ENCODE results near the gene REG3A.

Gene REG3A

GRCh38 chr2:79180092-79180491 is 20.5 kb upstream of the REG3A start:
- no peaks in the 10 kb centered on the region for H3K36me3 ChIP-seq (ENCODE audit: control insufficient read depth, insufficient read depth, low read length)
- no peak overlapping the region for H3K4me3 ChIP-seq (replicated peaks; ENCODE audit: low read depth, low read length)
- no peak for DNase-seq (ENCODE audit: extremely low read depth, insufficient read length)
- no peaks in the 10 kb centered on the region for H3K27me3 ChIP-seq (replicated peaks; ENCODE audit: control insufficient read depth, insufficient read depth, low read length)
- TF ChIP-seq, protein P1, sequence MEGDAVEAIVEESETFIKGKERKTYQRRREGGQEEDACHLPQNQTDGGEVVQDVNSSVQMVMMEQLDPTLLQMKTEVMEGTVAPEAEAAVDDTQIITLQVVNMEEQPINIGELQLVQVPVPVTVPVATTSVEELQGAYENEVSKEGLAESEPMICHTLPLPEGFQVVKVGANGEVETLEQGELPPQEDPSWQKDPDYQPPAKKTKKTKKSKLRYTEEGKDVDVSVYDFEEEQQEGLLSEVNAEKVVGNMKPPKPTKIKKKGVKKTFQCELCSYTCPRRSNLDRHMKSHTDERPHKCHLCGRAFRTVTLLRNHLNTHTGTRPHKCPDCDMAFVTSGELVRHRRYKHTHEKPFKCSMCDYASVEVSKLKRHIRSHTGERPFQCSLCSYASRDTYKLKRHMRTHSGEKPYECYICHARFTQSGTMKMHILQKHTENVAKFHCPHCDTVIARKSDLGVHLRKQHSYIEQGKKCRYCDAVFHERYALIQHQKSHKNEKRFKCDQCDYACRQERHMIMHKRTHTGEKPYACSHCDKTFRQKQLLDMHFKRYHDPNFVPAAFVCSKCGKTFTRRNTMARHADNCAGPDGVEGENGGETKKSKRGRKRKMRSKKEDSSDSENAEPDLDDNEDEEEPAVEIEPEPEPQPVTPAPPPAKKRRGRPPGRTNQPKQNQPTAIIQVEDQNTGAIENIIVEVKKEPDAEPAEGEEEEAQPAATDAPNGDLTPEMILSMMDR (IDR thresholded peaks at IDR 0.05; ENCODE audit: insufficient read depth, low read length, poor library complexity, severe bottlenecking) = no peak

DNA sequence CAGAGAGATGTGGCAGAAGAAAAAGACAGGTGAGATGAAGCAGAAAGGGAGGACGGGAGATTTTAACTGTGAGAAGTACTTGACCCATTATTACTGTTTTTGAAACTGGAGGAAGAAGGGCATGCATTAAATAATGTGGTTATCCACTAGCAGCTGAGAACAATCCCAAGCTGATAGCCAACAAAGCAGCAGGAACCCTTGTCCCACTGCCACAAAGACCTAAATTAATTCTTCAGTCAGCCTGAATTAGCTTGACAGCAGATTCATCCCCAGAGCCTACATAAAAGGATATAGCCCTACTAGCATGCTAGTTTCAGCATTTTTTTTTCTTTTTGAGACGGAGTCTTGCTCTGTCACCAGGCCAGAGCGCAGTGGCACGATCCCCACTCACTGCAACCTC is 19.5 kb upstream of the REG3A start:
- TF ChIP-seq, protein P1 (IDR thresholded peaks at IDR 0.05; ENCODE audit: insufficient read depth, low read length, poor library complexity, severe bottlenecking) = no peak
- no peak for DNase-seq (ENCODE audit: extremely low read depth, insufficient read length)
- no peak overlapping the region for H3K4me3 ChIP-seq (replicated peaks; ENCODE audit: low read depth, low read length)
- H3K27me3 ChIP-seq (replicated peaks; ENCODE audit: control insufficient read depth, insufficient read depth, low read length) = no peaks in the 10 kb centered on the region
- H3K36me3 ChIP-seq (ENCODE audit: control insufficient read depth, insufficient read depth, low read length) = no peaks in the 10 kb centered on the region

- TF ChIP-seq, protein P1 (IDR thresholded peaks at IDR 0.05; ENCODE audit: insufficient read depth, low read length, poor library complexity, severe bottlenecking) = no peak
- DNase-seq (ENCODE audit: extremely low read depth, insufficient read length) = no peak
Observed at GRCh38 chr2:79178076-79178674, 18.6 kb upstream of the REG3A start.

GRCh38 chr2:79171348-79171958 is 11.9 kb upstream of the REG3A start:
- TF ChIP-seq, protein P1 (IDR thresholded peaks at IDR 0.05; ENCODE audit: insufficient read depth, low read length, poor library complexity, severe bottlenecking) = no peak
- no peak for DNase-seq (ENCODE audit: extremely low read depth, insufficient read length)
- Histone ChIP-seq H3K27me3 (replicated peaks; ENCODE audit: control insufficient read depth, insufficient read depth, low read length) (no peaks in the 10 kb centered on the region), H3K4me3 (replicated peaks; ENCODE audit: low read depth, low read length) (no peak overlapping the region), H3K36me3 (ENCODE audit: control insufficient read depth, insufficient read depth, low read length) (no peaks in the 10 kb centered on the region)

More at GRCh38 chr2:79178076-79178674, 18.6 kb upstream of the REG3A start:
- H3K4me3 ChIP-seq (replicated peaks; ENCODE audit: low read depth, low read length) = no peak overlapping the region
- H3K27me3 ChIP-seq (replicated peaks; ENCODE audit: control insufficient read depth, insufficient read depth, low read length) = no peaks in the 10 kb centered on the region
- no peaks in the 10 kb centered on the region for H3K36me3 ChIP-seq (ENCODE audit: control insufficient read depth, insufficient read depth, low read length)

DNA sequence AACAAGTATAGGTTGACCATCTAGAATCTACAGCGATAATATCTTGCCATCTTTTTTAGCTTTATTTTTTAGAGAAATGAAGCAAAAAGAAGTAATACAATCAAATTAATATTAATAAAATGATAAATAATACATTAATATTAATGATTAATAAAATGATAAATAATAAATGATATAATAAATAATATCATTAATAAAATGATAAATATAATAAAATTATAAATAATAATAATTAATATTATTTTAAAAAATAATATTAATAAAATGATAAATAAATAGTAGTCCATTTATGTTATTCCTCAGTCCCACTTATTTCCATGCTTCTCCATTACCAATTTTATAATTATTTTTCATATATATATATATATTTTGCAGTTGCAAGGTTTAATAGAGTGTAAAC is 3.2 kb upstream of the REG3A start:
- Histone ChIP-seq H3K27me3 (replicated peaks; ENCODE audit: control insufficient read depth, insufficient read depth, low read length) (no peaks in the 10 kb centered on the region), H3K4me3 (replicated peaks; ENCODE audit: low read depth, low read length) (no peak overlapping the region), H3K36me3 (ENCODE audit: control insufficient read depth, insufficient read depth, low read length) (no peaks in the 10 kb centered on the region)
- TF ChIP-seq, protein P1 (IDR thresholded peaks at IDR 0.05; ENCODE audit: insufficient read depth, low read length, poor library complexity, severe bottlenecking) = no peak
- no peak for DNase-seq (ENCODE audit: extremely low read depth, insufficient read length)

All from GM06990 (cell line).